Heart left ventricle (tissue), 13 donors: Measurements from ENCODE around the gene PRR14L.
"Not testable (repeated sequence)": the region's sequence is repeated elsewhere in the genome, so short reads cannot be mapped to it uniquely, and the experiment has no call there.

Source experiments
- CTCF ChIP-seq, 12 donors: fragments of 200-600 bp; sonication (generic) in 4 of 12; IDR thresholded peaks; one replicate each; pipeline versions ENCODE4 v1.5.0 to v1.8.0; 2018 to 2022; ENCODE audit warnings: antibody characterized with exemption in 12 of 12, mild to moderate bottlenecking in 5 of 12
- POLR2A ChIP-seq, 2 donors: fragments of 450-650 bp; IDR thresholded peaks; one replicate each; pipeline ENCODE4 v1.6.1; 2017; ENCODE audit warnings: antibody characterized with exemption in 2 of 2, mild to moderate bottlenecking in 2 of 2, moderate library complexity in 2 of 2
- donor health status: ischemic (EF 13 %, LVEDD 7.1; RV severe dilation, severe dysfunction).
- donor health status: DM: no; HTN: yes; CAD: no.
- donor health status: DM: no; HTN: no; CAD: no.
- donor health status: ischemic (EF 25% LVEDD 6.9; RV normal size, moderate dysfunction).
- donor health status: ischemic (EF 25% LVEDD 5.7; RV mildly dilated, moderate dysfunction).
- donor health status: ischemic (EF 35%, LVEDD 5.7; RV mildly dilated, moderate dysfunction).
- donor health status: nonischemic (EF 11% LVEDD 7.7; RV severe dilation, severe dysfunction).
- donor health status: DM: yes; HTN: yes; CAD: no.
- donor health status: PGD.
- donor health status: ischemic (EF 29% LVEDD 5.4; RV normal size, mild dysfunction).
- donor health status: nonischemic (EF 23%, LVEDD 6.1; RV moderate dilation, normal function).

- TF ChIP-seq CTCF, POLR2A (IDR thresholded peaks at IDR 0.05): not testable (repeated sequence)
These were observed 89.0 kb downstream of the PRR14L start for GRCh38 chr22:31660860-31661341.
